AG09319 (cell line): ENCODE measurements around the gene PCNT.

Experiments
- DNase-seq: peaks from one replicate; pipeline ENCODE4 v3.0.0-alpha.2; 2010; ENCODE audit warnings: low read depth; ENCODE audit errors: extremely low read depth
- CTCF ChIP-seq: IDR thresholded peaks from 2 replicates; pipeline ENCODE4 v1.5.1; 2011; ENCODE audit warnings: low read depth, mild to moderate bottlenecking, inconsistent platforms, low read length, moderate library complexity

PCNT gene

GRCh38 chr21:46437096-46437498 is 113.1 kb downstream of the PCNT start:
- no peak for DNase-seq
- no peak for TF ChIP-seq CTCF

GRCh38 chr21:46437511-46437910 is 113.6 kb downstream of the PCNT start:
- DNase-seq = no peak
- TF ChIP-seq CTCF = no peak

- TF ChIP-seq CTCF = no peak
- no peak for DNase-seq
Observed at GRCh38 chr21:46438241-46438640, 114.3 kb downstream of the PCNT start.

- no peak for TF ChIP-seq CTCF
Observed at GRCh38 chr21:46439906-46440305, 116.0 kb downstream of the PCNT start.

GRCh38 chr21:46441331-46441730 is 117.4 kb downstream of the PCNT start:
- TF ChIP-seq CTCF = no peak
- DNase-seq = no peak

More at GRCh38 chr21:46439906-46440305, 116.0 kb downstream of the PCNT start:
- no peak for DNase-seq

- TF ChIP-seq CTCF = no peak
- DNase-seq = no peak
Observed at GRCh38 chr21:46441961-46442498, 118.1 kb downstream of the PCNT start.

- TF ChIP-seq CTCF = no peak
- DNase-seq = no peak
Observed at GRCh38 chr21:46442938-46443337, 119.0 kb downstream of the PCNT start.
